HepG2 (cell line): ENCODE results near the gene CNNM2. TPM values are rescaled to one million over a fixed set of nuclear protein-coding genes. Genes with fewer than 3 reads are reported as not detected.
A peak's percentile ranks its signal among the peaks of the same experiment; 100 is the strongest.

Experiments used
- CHCHD3 ChIP-seq: sonication (generic); formaldehyde crosslinking; IDR thresholded peaks from 2 replicates; pipeline ENCODE4 v1.8.0; 2022; ENCODE audit warnings: mild to moderate bottlenecking, missing genetic modification reagents, moderate library complexity
- IKZF1 ChIP-seq: fragments of 450-650 bp; IDR thresholded peaks from 2 replicates; pipeline ENCODE4 v1.7.1; 2016
- KAT2B ChIP-seq: fragments of 150-350 bp; IDR thresholded peaks from 2 replicates; pipeline ENCODE4 v1.6.1; 2014; ENCODE audit warnings: low read depth, low read length, borderline replicate concordance
- MEIS2 ChIP-seq: sonication (generic); formaldehyde crosslinking; IDR thresholded peaks from 2 replicates; pipeline ENCODE4 v1.9.0; 2021; ENCODE audit warnings: mild to moderate bottlenecking, missing genetic modification reagents
- MIXL1 ChIP-seq: IDR thresholded peaks from 2 replicates; pipeline ENCODE4 v1.6.1; 2016
- NONO ChIP-seq, 2 experiments: fragments of 450-650 bp in 1 of 2; sonication (generic) in 1 of 2; formaldehyde crosslinking in 1 of 2; IDR thresholded peaks in 1 of 2; conservative IDR thresholded peaks in 1 of 2; 2 replicates each; pipeline versions ENCODE4 v1.6.1 to v1.8.0; 2017 to 2022; ENCODE audit warnings: mild to moderate bottlenecking in 1 of 2, missing genetic modification reagents in 1 of 2, moderate library complexity in 1 of 2
- POLR2A ChIP-seq, 2 experiments: IDR thresholded peaks; 2 replicates each; pipeline ENCODE4 v1.6.1; 2011; ENCODE audit warnings: low read depth in 2 of 2, low read length in 2 of 2, mild to moderate bottlenecking in 1 of 2, moderate library complexity in 1 of 2; ENCODE audit not compliant: insufficient read depth in 1 of 2
- RBM39 ChIP-seq: fragments of 200-400 bp; formaldehyde crosslinking; IDR thresholded peaks from one replicate; pipeline ENCODE4 v1.6.1; 2018; ENCODE audit warnings: antibody characterized with exemption, mild to moderate bottlenecking, low read depth, low read length; ENCODE audit not compliant: poor library complexity, severe bottlenecking
- SYNCRIP ChIP-seq: fragments of 200-400 bp; formaldehyde crosslinking; IDR thresholded peaks from 2 replicates; pipeline ENCODE4 v1.6.1; 2018; ENCODE audit warnings: mild to moderate bottlenecking, low read depth, low read length; ENCODE audit not compliant: insufficient read depth
- TFDP1 ChIP-seq: IDR thresholded peaks from 2 replicates; pipeline ENCODE4 v1.6.1; 2016; ENCODE audit warnings: missing compliant biosample characterization, missing genetic modification reagents, borderline replicate concordance
- YEATS4 ChIP-seq: sonication (generic); formaldehyde crosslinking; IDR thresholded peaks from 2 replicates; pipeline ENCODE4 v1.4.0; 2020; ENCODE audit warnings: missing genetic modification reagents, borderline replicate concordance
- ZFAT ChIP-seq: sonication (generic); formaldehyde crosslinking; conservative IDR thresholded peaks from 2 replicates; pipeline ENCODE4 v1.8.1; 2023; ENCODE audit warnings: missing genetic modification reagents, inconsistent platforms
- ZNF263 ChIP-seq: sonication (generic); formaldehyde crosslinking; IDR thresholded peaks from 2 replicates; pipeline ENCODE4 v1.4.0; 2020; ENCODE audit warnings: missing genetic modification reagents
- ZNF30 ChIP-seq: sonication (generic); formaldehyde crosslinking; IDR thresholded peaks from 2 replicates; pipeline ENCODE4 v1.5.0; 2020; ENCODE audit warnings: mild to moderate bottlenecking, missing genetic modification reagents
- ZNF407 ChIP-seq: sonication (generic); formaldehyde crosslinking; IDR thresholded peaks from one replicate; pipeline ENCODE4 v1.5.1; 2020; ENCODE audit warnings: mild to moderate bottlenecking, missing genetic modification reagents; ENCODE audit errors: not compliant biosample characterization
- ZNF614 ChIP-seq: IDR thresholded peaks from 2 replicates; pipeline ENCODE4 v1.6.1; 2018; ENCODE audit warnings: missing biosample characterization, missing genetic modification reagents, inconsistent platforms, borderline replicate concordance
- ZNF7 ChIP-seq: IDR thresholded peaks from 2 replicates; pipeline ENCODE4 v1.6.1; 2016; ENCODE audit warnings: missing biosample characterization, missing genetic modification reagents
- ZNF891 ChIP-seq: sonication (generic); formaldehyde crosslinking; IDR thresholded peaks from 2 replicates; pipeline ENCODE4 v1.5.0; 2020; ENCODE audit warnings: mild to moderate bottlenecking, missing genetic modification reagents
- ZXDC ChIP-seq: sonication (generic); formaldehyde crosslinking; IDR thresholded peaks from 2 replicates; pipeline ENCODE4 v1.5.0; 2020; ENCODE audit warnings: mild to moderate bottlenecking, missing genetic modification reagents
- polyA plus RNA-seq, 8 experiments: library from polyadenylated mRNA; depleted of rRNA in 3 of 8; stranded (reverse) in 7 of 8; unstranded in 1 of 8; fragments of >200 nt; fragmentation: Illumina TruSeq in 4 of 8; extraction: Trizol in 4 of 8; gene quantifications; 2 replicates each; pipeline versions ENCODE4 v1.2.1 to v1.2.3, GENCODE V29; 2011 to 2016; ENCODE audit warnings: low read depth in 4 of 8, missing spikeins in 1 of 8, mixed read lengths in 1 of 8; ENCODE audit not compliant: insufficient read depth in 1 of 8
- total RNA-seq, 5 experiments: library from RNA; depleted of rRNA; stranded (reverse); fragments of >200 nt; fragmentation: Illumina TruSeq; extraction: Trizol; gene quantifications; 2 replicates each; pipeline ENCODE4 v1.2.3, GENCODE V29; 2016; ENCODE audit warnings: low read depth in 1 of 5

Gene CNNM2
- total and polyA plus RNA-seq, 2 of the 13 experiments (the other 11 are each of a cell fraction or from before 2014, with no cell fraction given), result 7.1 to 9.0 TPM

- TF ChIP-seq NONO (IDR thresholded peaks at IDR 0.05), result no peak
- TF ChIP-seq NONO (CRISPR knock-in tag; conservative IDR thresholded peaks at IDR 0.05), result no peak
- TF ChIP-seq ZNF407 (CRISPR knock-in tag), result no peak
- no peak for TF ChIP-seq ZNF7 (CRISPR knock-in tag)
- no peak for TF ChIP-seq TFDP1 (CRISPR knock-in tag)
- TF ChIP-seq ZNF891 (CRISPR knock-in tag), result no peak
- TF ChIP-seq CHCHD3 (CRISPR knock-in tag), result no peak
- TF ChIP-seq SYNCRIP, result no peak
- no peak for TF ChIP-seq ZNF30 (CRISPR knock-in tag)
- TF ChIP-seq IKZF1, result no peak
- no peak for TF ChIP-seq ZNF263 (CRISPR knock-in tag)
- no peak for TF ChIP-seq ZNF614 (CRISPR knock-in tag)
- TF ChIP-seq POLR2A (IDR thresholded peaks at IDR 0.05; ENCODE audit: insufficient read depth in 1 of 2, low read depth in 2 of 2, low read length in 2 of 2), result no peak
- peak; percentile 79; the same call in 1 of the 2 replicates for TF ChIP-seq MEIS2 (CRISPR knock-in tag)
- TF ChIP-seq KAT2B, result no peak
- TF ChIP-seq ZXDC (CRISPR knock-in tag), result no peak
- TF ChIP-seq YEATS4 (CRISPR knock-in tag), result no peak; the same call in 1 of the 2 replicates
- peak; percentile 75 for TF ChIP-seq MIXL1
- TF ChIP-seq ZFAT (CRISPR knock-in tag), result no peak
- TF ChIP-seq RBM39, result no peak
These were observed 203.1 kb downstream of the CNNM2 start (continued) for GRCh38 chr10:103120977-103121735.
